HCT116 (cell line): ENCODE data around the gene SMPDL3A. TPM values are rescaled to one million over a fixed set of nuclear protein-coding genes. Genes with fewer than 3 reads are reported as not detected.

Experiments
- ATAC-seq: fragments of 200-7000 bp; cut with Tn5 transposase; 2 replicates; pipeline ENCODE4 v1.9.1; 2020; ENCODE audit warnings: mild to moderate bottlenecking, moderate library complexity
- BruUV-seq: library from RNA; stranded (reverse); fragments of 400-500 nt; replicated peaks from 2 replicates; lab custom pipeline; 2021; lab: Mats Ljungman, UMichigan
- CTCF ChIA-PET: fragments of 300-600 bp; sonication (Branson Sonifier 250); formaldehyde crosslinking; loops from one replicate; lab custom pipeline; 2021; ENCODE audit warnings: antibody characterized with exemption; lab: Charles Lee
- POLR2A ChIA-PET: fragments of 300-600, 350-600 bp; sonication (Branson Sonifier 250); formaldehyde crosslinking; loops from one replicate; lab custom pipeline; 2021; ENCODE audit warnings: antibody characterized with exemption; lab: Charles Lee
- RAD21 ChIA-PET, 2 experiments: fragments of 300-600 bp; sonication (Branson Sonifier 250); formaldehyde crosslinking; loops; one replicate each; lab custom pipeline; 2023; ENCODE audit warnings: low total read pairs in 2 of 2; ENCODE audit not compliant: uncharacterized antibody in 2 of 2, unreplicated experiment in 2 of 2, low non-redundant PET in 1 of 2; lab: Charles Lee
- DNase-seq: peaks from one replicate; pipeline ENCODE4 v3.0.0-alpha.2; 2010; ENCODE audit warnings: low read depth, low spot score
- H2AFZ ChIP-seq: fragments of 200-600 bp; shearing (Covaris generic), sonication (generic); 2 replicates; pipeline ENCODE4 v1.6.1; 2017; ENCODE audit warnings: low read depth, mixed run types, mixed read lengths, antibody characterized with exemption, low read length; ENCODE audit not compliant: poor library complexity, severe bottlenecking
- H3K27ac ChIP-seq: 2 replicates; pipeline ENCODE4 v1.5.1; 2012; ENCODE audit warnings: low read depth, low read length
- H3K27me3 ChIP-seq: fragments of 200-600 bp; sonication (generic); 2 replicates; pipeline ENCODE4 v1.6.1; 2016; ENCODE audit warnings: mixed run types, low read length, mixed read lengths; ENCODE audit not compliant: insufficient read depth
- H3K36me3 ChIP-seq, 2 experiments: fragments of 200-500 bp in 1 of 2; fragments of 200-600 bp in 1 of 2; sonication (Bioruptor generic) in 1 of 2; sonication (generic) in 1 of 2; 2 replicates each; pipeline versions ENCODE4 v1.5.1 to v1.6.1; 2014 to 2016; ENCODE audit warnings: low read length in 2 of 2, inconsistent platforms in 1 of 2, mixed read lengths in 1 of 2, mixed run types in 1 of 2; ENCODE audit not compliant: insufficient read depth in 2 of 2, control insufficient read depth in 1 of 2
- H3K4me1 ChIP-seq, 2 experiments: fragments of 200-600 bp in 1 of 2; sonication (generic) in 1 of 2; 2 replicates each; pipeline versions ENCODE4 v1.5.1 to v1.6.1; 2012 to 2017; ENCODE audit warnings: low read length in 2 of 2, inconsistent platforms in 1 of 2, mild to moderate bottlenecking in 1 of 2, mixed read lengths in 1 of 2, mixed run types in 1 of 2, moderate library complexity in 1 of 2; ENCODE audit not compliant: insufficient read depth in 2 of 2, control insufficient read depth in 1 of 2
- H3K4me2 ChIP-seq: fragments of 200-600 bp; sonication (generic); 2 replicates; pipeline ENCODE4 v1.6.1; 2017; ENCODE audit warnings: mixed run types, low read length, mixed read lengths
- H3K4me3 ChIP-seq, 2 experiments: fragments of 200-600 bp in 1 of 2; sonication (generic) in 1 of 2; replicated peaks in 1 of 2; 2 replicates each; pipeline ENCODE4 v1.5.1; 2011 to 2016; ENCODE audit warnings: low read length in 2 of 2, control low read depth in 1 of 2, low read depth in 1 of 2, mild to moderate bottlenecking in 1 of 2, mixed read lengths in 1 of 2, mixed run types in 1 of 2
- H3K79me2 ChIP-seq: fragments of 200-600 bp; sonication (generic); 2 replicates; pipeline ENCODE4 v1.6.1; 2017; ENCODE audit warnings: mild to moderate bottlenecking, mixed run types, low read length, moderate library complexity, mixed read lengths; ENCODE audit not compliant: insufficient read depth
- H3K9ac ChIP-seq: fragments of 200-600 bp; sonication (generic); 2 replicates; pipeline ENCODE4 v1.6.1; 2016; ENCODE audit warnings: low read length, mixed read lengths
- H3K9me2 ChIP-seq: fragments of 200-600 bp; sonication (generic), shearing (Covaris generic); 2 replicates; pipeline ENCODE4 v1.6.1; 2017; ENCODE audit warnings: mixed run types, mild to moderate bottlenecking, moderate library complexity; ENCODE audit not compliant: insufficient read depth
- H3K9me3 ChIP-seq, 2 experiments: fragments of 200-500 bp in 1 of 2; fragments of 200-600 bp in 1 of 2; sonication (Bioruptor generic) in 1 of 2; sonication (generic) in 1 of 2; 2 replicates each; pipeline ENCODE4 v1.6.1; 2014 to 2017; ENCODE audit warnings: low read length in 2 of 2, mixed read lengths in 2 of 2, inconsistent platforms in 1 of 2, low read depth in 1 of 2, mild to moderate bottlenecking in 1 of 2, mixed run types in 1 of 2, moderate library complexity in 1 of 2; ENCODE audit not compliant: control insufficient read depth in 1 of 2, insufficient read depth in 1 of 2
- H4K20me1 ChIP-seq: fragments of 200-600 bp; sonication (generic), shearing (Covaris generic); 2 replicates; pipeline ENCODE4 v1.6.1; 2017; ENCODE audit warnings: mixed run types, mild to moderate bottlenecking, moderate library complexity; ENCODE audit not compliant: insufficient read depth
- ATF3 ChIP-seq: IDR thresholded peaks from 2 replicates; pipeline ENCODE4 v1.6.1; 2012
- CBX3 ChIP-seq: IDR thresholded peaks from 2 replicates; pipeline ENCODE4 v1.6.1; 2012; ENCODE audit warnings: low read depth
- CEBPB ChIP-seq: IDR thresholded peaks from 2 replicates; pipeline ENCODE4 v1.6.1; 2012; ENCODE audit warnings: low read depth
- EGR1 ChIP-seq: IDR thresholded peaks from 2 replicates; pipeline ENCODE4 v1.6.1; 2012; ENCODE audit warnings: low read depth
- ELF1 ChIP-seq: IDR thresholded peaks from 2 replicates; pipeline ENCODE4 v1.6.1; 2012; ENCODE audit warnings: low read depth, borderline replicate concordance
- EZH2phosphoT487 ChIP-seq: fragments of 200-600 bp; IDR thresholded peaks from 2 replicates; pipeline ENCODE4 v1.6.1; 2018; ENCODE audit warnings: antibody characterized with exemption, borderline replicate concordance
- FOSL1 ChIP-seq: IDR thresholded peaks from 2 replicates; pipeline ENCODE4 v1.6.1; 2012; ENCODE audit warnings: low read depth
- JUND ChIP-seq: IDR thresholded peaks from 2 replicates; pipeline ENCODE4 v1.6.1; 2012
- POLR2A ChIP-seq: IDR thresholded peaks from 2 replicates; pipeline ENCODE4 v1.7.0; 2011; ENCODE audit warnings: borderline replicate concordance; ENCODE audit not compliant: insufficient read depth, insufficient read length; ENCODE audit errors: extremely low read depth
- POLR2AphosphoS5 ChIP-seq: IDR thresholded peaks from 2 replicates; pipeline ENCODE4 v1.6.1; 2011; ENCODE audit warnings: mild to moderate bottlenecking, low read depth, low read length, moderate library complexity
- RAD21 ChIP-seq: IDR thresholded peaks from 2 replicates; pipeline ENCODE4 v1.6.1; 2012; ENCODE audit warnings: low read depth, mild to moderate bottlenecking
- SIN3A ChIP-seq: IDR thresholded peaks from 2 replicates; pipeline ENCODE4 v1.6.1; 2012; ENCODE audit warnings: low read depth
- SP1 ChIP-seq: IDR thresholded peaks from 2 replicates; pipeline ENCODE4 v1.6.1; 2012; ENCODE audit warnings: low read depth
- SRF ChIP-seq: IDR thresholded peaks from 2 replicates; pipeline ENCODE4 v1.6.1; 2012; ENCODE audit warnings: low read depth
- YY1 ChIP-seq: IDR thresholded peaks from 2 replicates; pipeline ENCODE4 v1.6.1; 2011; ENCODE audit warnings: low read length, low read depth, moderate library complexity, mild to moderate bottlenecking; ENCODE audit not compliant: insufficient replicate concordance; ENCODE audit errors: extremely low read depth
- ZFX ChIP-seq: fragments of 450-650 bp; IDR thresholded peaks from 2 replicates; pipeline ENCODE4 v1.6.1; 2017
- ZNF274 ChIP-seq: fragments of 200-500 bp; sonication (Bioruptor generic); IDR thresholded peaks from 2 replicates; pipeline ENCODE4 v1.6.1; 2014; ENCODE audit warnings: mild to moderate bottlenecking, low read depth, low read length, inconsistent platforms
- intact Hi-C: fragments of 100-400 bp; cut with micrococcal nuclease; formaldehyde crosslinking; loops from 2 replicates; pipeline ENCODE4 v1.10.0; 2022
- total RNA-seq: library from RNA; stranded (reverse); gene quantifications from one replicate; pipeline ENCODE4 v1.2.1, GENCODE V29; 2021; ENCODE audit not compliant: unreplicated experiment
- TF ChIP-seq, protein P1 (sequence below): IDR thresholded peaks from 2 replicates; pipeline ENCODE4 v1.6.1; 2011; ENCODE audit warnings: mild to moderate bottlenecking, low read length, moderate library complexity; ENCODE audit not compliant: insufficient replicate concordance; ENCODE audit errors: extremely low read depth
- TF ChIP-seq, protein P2 (sequence below), 3 experiments: fragments of 200-600 bp in 1 of 3; sonication (generic) in 1 of 3; IDR thresholded peaks in 2 of 3; conservative IDR thresholded peaks in 1 of 3; 2 replicates each; pipeline ENCODE4 v1.5.1; 2012 to 2017; ENCODE audit warnings: low read depth in 2 of 3, low read length in 2 of 3, antibody characterized with exemption in 1 of 3, borderline replicate concordance in 1 of 3, control low read depth in 1 of 3, mild to moderate bottlenecking in 1 of 3, mixed read lengths in 1 of 3, mixed run types in 1 of 3, moderate library complexity in 1 of 3; ENCODE audit not compliant: insufficient read depth in 1 of 3

The SMPDL3A gene
- total RNA-seq, 1 experiment from 2014 or later, result 2.4 TPM

- no peak for ATAC-seq
- H4K20me1 ChIP-seq, result no peaks in the 10 kb centered on the region
- H3K4me3 ChIP-seq, result no peak overlapping the region
- H3K27ac ChIP-seq, result no peak overlapping the region
- RAD21 ChIA-PET, result no interaction called here
- no peaks in the 10 kb centered on the region for H3K36me3 ChIP-seq
- no peak overlapping the region for H2AFZ ChIP-seq
- no peaks in the 10 kb centered on the region for H3K79me2 ChIP-seq
- BruUV-seq, result no TSS peak
- POLR2A ChIA-PET, result no interaction called here
- H3K4me2 ChIP-seq, result no peak overlapping the region
- H3K27me3 ChIP-seq, result no peaks in the 10 kb centered on the region
- no peaks in the 10 kb centered on the region for H3K9me2 ChIP-seq
- TF ChIP-seq ATF3, result no peak
- intact Hi-C loops, result no loop called here
- H3K4me1 ChIP-seq, result no peaks in the 10 kb centered on the region
- no peak overlapping the region for H3K9ac ChIP-seq
- DNase-seq, result no peak
- no peaks in the 10 kb centered on the region for H3K9me3 ChIP-seq
- CTCF ChIA-PET, result no interaction called here
These were observed 13.1 kb upstream of the SMPDL3A start for GRCh38 chr6:122775975-122776374.

DNA sequence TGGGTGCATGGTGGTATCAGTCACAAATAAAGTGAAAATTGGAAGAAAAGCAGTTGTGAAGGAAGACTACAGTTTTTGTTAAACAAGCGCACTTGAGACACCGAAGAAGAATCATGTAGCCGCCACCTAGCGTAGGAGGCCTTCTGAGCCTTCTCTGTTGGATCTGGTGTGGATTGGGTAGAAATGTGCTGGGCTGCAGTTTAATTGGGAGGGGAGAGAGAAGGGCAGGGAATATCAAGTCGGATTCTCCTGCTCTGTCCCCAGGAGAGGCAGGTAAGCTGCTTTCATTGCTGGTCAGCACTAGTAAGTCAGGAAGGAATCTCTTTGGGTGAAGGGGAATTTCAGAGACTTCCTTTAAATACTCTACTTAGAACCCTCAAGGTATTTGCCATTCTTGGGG is 10.8 kb upstream of the SMPDL3A start:
- Histone ChIP-seq H3K4me1 (no peaks in the 10 kb centered on the region), H2AFZ (no peak overlapping the region), H3K79me2 (no peaks in the 10 kb centered on the region), H3K9ac (no peak overlapping the region), H3K9me2 (no peaks in the 10 kb centered on the region), H3K4me2 (no peak overlapping the region), H3K4me3 (no peak overlapping the region), H3K36me3 (no peaks in the 10 kb centered on the region), H4K20me1 (no peaks in the 10 kb centered on the region), H3K27me3 (no peaks in the 10 kb centered on the region), H3K27ac (no peak overlapping the region), H3K9me3 (no peaks in the 10 kb centered on the region)
- ChIA-PET CTCF (no interaction called here), RAD21 (no interaction called here), POLR2A (no interaction called here)
- DNase-seq, result no peak
- intact Hi-C loops, result no loop called here
- no TSS peak for BruUV-seq
- ATAC-seq, result no peak
- TF ChIP-seq, protein P1, sequence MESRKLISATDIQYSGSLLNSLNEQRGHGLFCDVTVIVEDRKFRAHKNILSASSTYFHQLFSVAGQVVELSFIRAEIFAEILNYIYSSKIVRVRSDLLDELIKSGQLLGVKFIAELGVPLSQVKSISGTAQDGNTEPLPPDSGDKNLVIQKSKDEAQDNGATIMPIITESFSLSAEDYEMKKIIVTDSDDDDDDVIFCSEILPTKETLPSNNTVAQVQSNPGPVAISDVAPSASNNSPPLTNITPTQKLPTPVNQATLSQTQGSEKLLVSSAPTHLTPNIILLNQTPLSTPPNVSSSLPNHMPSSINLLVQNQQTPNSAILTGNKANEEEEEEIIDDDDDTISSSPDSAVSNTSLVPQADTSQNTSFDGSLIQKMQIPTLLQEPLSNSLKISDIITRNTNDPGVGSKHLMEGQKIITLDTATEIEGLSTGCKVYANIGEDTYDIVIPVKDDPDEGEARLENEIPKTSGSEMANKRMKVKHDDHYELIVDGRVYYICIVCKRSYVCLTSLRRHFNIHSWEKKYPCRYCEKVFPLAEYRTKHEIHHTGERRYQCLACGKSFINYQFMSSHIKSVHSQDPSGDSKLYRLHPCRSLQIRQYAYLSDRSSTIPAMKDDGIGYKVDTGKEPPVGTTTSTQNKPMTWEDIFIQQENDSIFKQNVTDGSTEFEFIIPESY, result no peak
- TF ChIP-seq CEBPB (no peak), JUND (no peak), SP1 (no peak), POLR2AphosphoS5 (no peak), SRF (no peak), POLR2A (no peak), EGR1 (no peak), ELF1 (no peak), YY1 (no peak), RAD21 (no peak), CBX3 (no peak), SIN3A (no peak), FOSL1 (no peak), EZH2phosphoT487 (no peak), ZNF274 (no peak), ZFX (no peak), ATF3 (no peak)
- TF ChIP-seq, protein P2, sequence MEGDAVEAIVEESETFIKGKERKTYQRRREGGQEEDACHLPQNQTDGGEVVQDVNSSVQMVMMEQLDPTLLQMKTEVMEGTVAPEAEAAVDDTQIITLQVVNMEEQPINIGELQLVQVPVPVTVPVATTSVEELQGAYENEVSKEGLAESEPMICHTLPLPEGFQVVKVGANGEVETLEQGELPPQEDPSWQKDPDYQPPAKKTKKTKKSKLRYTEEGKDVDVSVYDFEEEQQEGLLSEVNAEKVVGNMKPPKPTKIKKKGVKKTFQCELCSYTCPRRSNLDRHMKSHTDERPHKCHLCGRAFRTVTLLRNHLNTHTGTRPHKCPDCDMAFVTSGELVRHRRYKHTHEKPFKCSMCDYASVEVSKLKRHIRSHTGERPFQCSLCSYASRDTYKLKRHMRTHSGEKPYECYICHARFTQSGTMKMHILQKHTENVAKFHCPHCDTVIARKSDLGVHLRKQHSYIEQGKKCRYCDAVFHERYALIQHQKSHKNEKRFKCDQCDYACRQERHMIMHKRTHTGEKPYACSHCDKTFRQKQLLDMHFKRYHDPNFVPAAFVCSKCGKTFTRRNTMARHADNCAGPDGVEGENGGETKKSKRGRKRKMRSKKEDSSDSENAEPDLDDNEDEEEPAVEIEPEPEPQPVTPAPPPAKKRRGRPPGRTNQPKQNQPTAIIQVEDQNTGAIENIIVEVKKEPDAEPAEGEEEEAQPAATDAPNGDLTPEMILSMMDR (IDR thresholded peaks at IDR 0.05 in 2 of 3, conservative IDR thresholded peaks at IDR 0.05 in 1 of 3; ENCODE audit: borderline replicate concordance in 1 of 3, insufficient read depth in 1 of 3, low read depth in 2 of 3, low read length in 2 of 3), result no peak
